GM12873 (cell line): ENCODE results near the gene FILIP1.

Experiments used
- CTCF ChIP-seq: IDR thresholded peaks from 2 replicates; pipeline ENCODE4 v1.5.1; 2012; ENCODE audit warnings: low read depth, mild to moderate bottlenecking, moderate library complexity, low read length, control low read depth; ENCODE audit not compliant: insufficient read depth; ENCODE audit errors: missing control alignments

Gene FILIP1

GRCh38 chr6:75493400-75494064 lies at the start of gene FILIP1:
Gene FILIP1, minus strand, starts transcription at chr6:75493800. Its CDS starts 78,828 bp downstream, at chr6:75414972.
- no peak for TF ChIP-seq CTCF

GRCh38 chr6:75543311-75543710 lies 49.7 kb upstream of the FILIP1 start:
- no peak for TF ChIP-seq CTCF

GRCh38 chr6:75539136-75539535 lies 45.5 kb upstream of the FILIP1 start:
- TF ChIP-seq CTCF = no peak

GRCh38 chr6:75532521-75532920 lies 38.9 kb upstream of the FILIP1 start:
- TF ChIP-seq CTCF = no peak

GRCh38 chr6:75531174-75531573 lies 37.6 kb upstream of the FILIP1 start:
- no peak for TF ChIP-seq CTCF

GRCh38 chr6:75530696-75531095 lies 37.1 kb upstream of the FILIP1 start:
- no peak for TF ChIP-seq CTCF

- no peak for TF ChIP-seq CTCF
Observed at GRCh38 chr6:75528423-75528822, 34.8 kb upstream of the FILIP1 start.
